Prostate gland (tissue), 2 donors: Measurements from ENCODE around the gene THSD4.

Source experiments
- POLR2A ChIP-seq: fragments of 450-650 bp; IDR thresholded peaks from one replicate; pipeline ENCODE4 v1.6.1; 2016; ENCODE audit warnings: antibody characterized with exemption, mild to moderate bottlenecking
- POLR2AphosphoS5 ChIP-seq: sonication (generic); formaldehyde crosslinking; IDR thresholded peaks from one replicate; pipeline ENCODE4 v1.6.1; 2017; ENCODE audit warnings: antibody characterized with exemption
- TF ChIP-seq, protein P1 (sequence below), 4 experiments: fragments of 200-600 bp in 2 of 4; fragments of 450-650 bp in 2 of 4; sonication (generic) in 2 of 4; IDR thresholded peaks; 1 replicate in 3 of 4; 2 replicates in 1 of 4; pipeline ENCODE4 v1.5.1; 2016 to 2019; ENCODE audit warnings: antibody characterized with exemption in 4 of 4, mild to moderate bottlenecking in 2 of 4, moderate library complexity in 2 of 4

DNA sequence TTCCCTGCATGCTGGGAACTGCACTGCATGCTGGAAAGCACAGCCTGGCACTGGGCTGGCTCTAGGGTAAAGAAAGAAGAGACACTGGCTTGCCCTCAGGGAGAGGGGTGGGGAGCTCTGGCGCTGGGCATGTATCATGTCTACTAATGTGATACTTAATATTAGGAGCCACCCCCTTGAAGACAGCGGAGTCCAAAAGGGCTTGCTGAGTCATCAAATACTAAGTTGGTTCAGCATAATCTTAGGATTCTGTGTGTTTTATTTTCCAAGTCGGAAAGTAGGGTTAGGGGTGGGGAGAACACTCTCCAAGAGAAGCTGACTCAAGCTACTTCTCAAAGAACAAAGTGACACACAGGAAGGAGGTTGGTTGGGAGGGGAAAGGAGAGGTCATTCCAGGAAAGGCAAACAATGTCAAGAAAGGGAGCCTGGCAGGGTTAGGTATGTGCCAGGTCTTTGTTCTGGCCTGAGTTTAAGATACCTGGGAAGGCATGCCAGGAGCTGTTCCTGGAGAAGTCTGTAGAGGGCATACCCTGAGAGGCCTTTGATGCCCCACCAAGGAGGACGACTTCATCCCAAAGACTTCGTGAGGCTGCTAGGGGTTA lies 457.3 kb downstream of the THSD4 start:
- TF ChIP-seq, protein P1, sequence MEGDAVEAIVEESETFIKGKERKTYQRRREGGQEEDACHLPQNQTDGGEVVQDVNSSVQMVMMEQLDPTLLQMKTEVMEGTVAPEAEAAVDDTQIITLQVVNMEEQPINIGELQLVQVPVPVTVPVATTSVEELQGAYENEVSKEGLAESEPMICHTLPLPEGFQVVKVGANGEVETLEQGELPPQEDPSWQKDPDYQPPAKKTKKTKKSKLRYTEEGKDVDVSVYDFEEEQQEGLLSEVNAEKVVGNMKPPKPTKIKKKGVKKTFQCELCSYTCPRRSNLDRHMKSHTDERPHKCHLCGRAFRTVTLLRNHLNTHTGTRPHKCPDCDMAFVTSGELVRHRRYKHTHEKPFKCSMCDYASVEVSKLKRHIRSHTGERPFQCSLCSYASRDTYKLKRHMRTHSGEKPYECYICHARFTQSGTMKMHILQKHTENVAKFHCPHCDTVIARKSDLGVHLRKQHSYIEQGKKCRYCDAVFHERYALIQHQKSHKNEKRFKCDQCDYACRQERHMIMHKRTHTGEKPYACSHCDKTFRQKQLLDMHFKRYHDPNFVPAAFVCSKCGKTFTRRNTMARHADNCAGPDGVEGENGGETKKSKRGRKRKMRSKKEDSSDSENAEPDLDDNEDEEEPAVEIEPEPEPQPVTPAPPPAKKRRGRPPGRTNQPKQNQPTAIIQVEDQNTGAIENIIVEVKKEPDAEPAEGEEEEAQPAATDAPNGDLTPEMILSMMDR (IDR thresholded peaks at IDR 0.05), result peak in 1 of 4 experiments; percentile 37
- TF ChIP-seq POLR2A, result no peak
- peak; percentile 68 for TF ChIP-seq POLR2AphosphoS5
